ENCODE measurements around the gene HNRNPUL1. TPM values are rescaled to one million over a fixed set of nuclear protein-coding genes. Genes with fewer than 3 reads are reported as not detected.

Gene HNRNPUL1
- total RNA-seq, 4 donors from 2014 or later, result 130 to 196 (median 152) TPM

DNA sequence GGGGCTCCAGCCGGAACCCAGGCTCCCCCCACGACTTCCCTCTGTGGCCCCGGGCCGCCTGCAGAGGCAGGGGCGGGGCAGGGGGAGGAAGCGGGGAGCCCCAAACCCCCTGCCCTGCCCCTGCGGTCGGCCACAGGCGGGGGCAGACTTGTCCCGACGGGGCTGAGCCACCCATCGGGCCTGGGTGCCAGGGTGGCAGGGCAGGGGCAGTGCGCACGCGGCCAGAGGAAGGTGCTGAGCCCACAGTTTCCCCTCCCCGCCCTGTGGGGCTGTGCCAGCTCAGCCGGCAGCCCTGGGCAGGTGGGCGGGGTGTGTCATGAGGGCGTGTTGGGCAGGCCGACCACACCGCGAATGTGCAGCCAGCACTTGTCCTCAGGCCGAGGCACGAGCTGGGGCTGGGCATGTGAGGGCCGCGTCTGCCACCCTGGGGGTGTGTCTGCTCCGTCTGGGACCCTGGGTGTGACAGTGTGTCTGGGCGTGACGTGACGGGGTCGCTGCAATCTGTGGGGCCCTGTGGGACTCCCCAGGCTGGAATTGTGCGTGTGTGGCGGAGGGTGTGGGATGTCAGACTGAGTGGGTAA lies 63.5 kb downstream of the HNRNPUL1 start:
- 24% methylated on average over 11 to 13 of the region's 33 CpGs for WGBS, 2 donors
- DNase-seq (ENCODE audit: low spot score in 2 of 2), result peak; percentile 79 to 96
- no peak overlapping the region for H3K4me3 ChIP-seq (ENCODE audit: low read depth, poor library complexity, severe bottlenecking)
- intact Hi-C loops (cut with DNase I; ENCODE audit: low total_unique reads), result no loop called here
- no peak for TF ChIP-seq POLR2A (IDR thresholded peaks at IDR 0.05)
- TF ChIP-seq, protein P1, sequence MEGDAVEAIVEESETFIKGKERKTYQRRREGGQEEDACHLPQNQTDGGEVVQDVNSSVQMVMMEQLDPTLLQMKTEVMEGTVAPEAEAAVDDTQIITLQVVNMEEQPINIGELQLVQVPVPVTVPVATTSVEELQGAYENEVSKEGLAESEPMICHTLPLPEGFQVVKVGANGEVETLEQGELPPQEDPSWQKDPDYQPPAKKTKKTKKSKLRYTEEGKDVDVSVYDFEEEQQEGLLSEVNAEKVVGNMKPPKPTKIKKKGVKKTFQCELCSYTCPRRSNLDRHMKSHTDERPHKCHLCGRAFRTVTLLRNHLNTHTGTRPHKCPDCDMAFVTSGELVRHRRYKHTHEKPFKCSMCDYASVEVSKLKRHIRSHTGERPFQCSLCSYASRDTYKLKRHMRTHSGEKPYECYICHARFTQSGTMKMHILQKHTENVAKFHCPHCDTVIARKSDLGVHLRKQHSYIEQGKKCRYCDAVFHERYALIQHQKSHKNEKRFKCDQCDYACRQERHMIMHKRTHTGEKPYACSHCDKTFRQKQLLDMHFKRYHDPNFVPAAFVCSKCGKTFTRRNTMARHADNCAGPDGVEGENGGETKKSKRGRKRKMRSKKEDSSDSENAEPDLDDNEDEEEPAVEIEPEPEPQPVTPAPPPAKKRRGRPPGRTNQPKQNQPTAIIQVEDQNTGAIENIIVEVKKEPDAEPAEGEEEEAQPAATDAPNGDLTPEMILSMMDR (IDR thresholded peaks at IDR 0.05), result no peak

DNA sequence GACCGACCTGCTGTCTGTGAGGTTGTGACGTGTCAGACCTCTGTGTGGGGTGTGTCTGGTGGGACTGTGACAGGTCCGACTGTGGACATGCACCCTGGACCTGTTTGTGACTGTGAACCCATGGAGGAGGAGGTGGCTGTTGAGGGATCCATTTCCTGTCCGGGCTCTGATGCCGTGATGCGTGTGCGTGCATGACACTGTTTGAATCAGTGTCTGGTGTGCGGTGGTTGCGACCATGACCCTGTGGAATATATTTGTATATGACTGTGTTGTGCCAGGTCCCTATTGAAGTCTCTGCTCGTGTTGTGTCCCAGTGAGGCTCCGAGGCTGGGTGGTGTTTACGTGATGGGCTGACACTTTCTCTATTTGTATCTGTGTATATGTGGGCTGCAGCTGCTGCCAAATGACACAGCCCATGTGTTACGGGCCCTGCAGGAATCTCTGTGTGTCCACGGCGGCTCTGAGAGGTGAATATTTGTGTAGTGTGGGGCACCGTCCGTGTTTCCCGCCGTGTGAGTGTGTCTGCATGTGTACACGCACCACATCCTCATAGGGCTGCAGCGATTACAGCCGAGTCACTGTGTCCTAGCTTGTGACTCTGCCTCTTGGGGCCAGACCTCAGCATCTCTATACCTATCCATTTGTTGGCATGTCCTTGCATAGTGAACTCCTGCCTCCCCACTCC lies 64.1 kb downstream of the HNRNPUL1 start:
- 30 to 32% methylated on average over 13 to 22 of the region's 22 CpGs for WGBS, 2 donors

DNA sequence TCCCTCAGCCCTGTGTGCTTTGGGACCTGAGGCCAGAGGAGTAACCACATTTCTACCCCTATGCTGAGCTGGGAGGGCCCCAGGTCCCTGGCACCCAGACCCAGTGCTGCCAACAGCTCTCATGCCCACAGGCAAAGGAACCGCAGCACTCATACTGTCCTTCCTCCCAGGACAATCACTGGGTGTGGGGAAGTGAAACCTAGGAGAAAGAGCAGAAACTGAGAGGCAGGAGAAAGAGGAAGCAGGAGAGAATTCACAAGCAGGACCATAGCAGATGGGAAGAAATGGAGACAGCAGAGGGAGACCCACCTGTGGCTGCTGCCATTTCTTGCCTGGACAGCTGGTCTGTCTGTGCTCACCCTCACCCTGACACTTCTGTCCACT lies 64.7 kb downstream of the HNRNPUL1 start:
- intact Hi-C loops (cut with DNase I; ENCODE audit: low total_unique reads), result no loop called here
- no peak for TF ChIP-seq POLR2A (IDR thresholded peaks at IDR 0.05)
- TF ChIP-seq, protein P1 (IDR thresholded peaks at IDR 0.05), result no peak
- H3K4me3 ChIP-seq (ENCODE audit: low read depth, poor library complexity, severe bottlenecking), result no peak overlapping the region
- WGBS, 2 donors, result 33 to 38% methylated on average over 1 of the region's 1 CpG
- no peak for DNase-seq (ENCODE audit: low spot score in 2 of 2)

More for the DNA sequence above, 64.1 kb downstream of the HNRNPUL1 start:
- no peak overlapping the region for H3K4me3 ChIP-seq (ENCODE audit: low read depth, poor library complexity, severe bottlenecking)
- intact Hi-C loops (cut with DNase I; ENCODE audit: low total_unique reads), result no loop called here
- TF ChIP-seq POLR2A (IDR thresholded peaks at IDR 0.05), result no peak
- TF ChIP-seq, protein P1 (IDR thresholded peaks at IDR 0.05), result no peak
- no peak for DNase-seq (ENCODE audit: low spot score in 2 of 2)

DNA sequence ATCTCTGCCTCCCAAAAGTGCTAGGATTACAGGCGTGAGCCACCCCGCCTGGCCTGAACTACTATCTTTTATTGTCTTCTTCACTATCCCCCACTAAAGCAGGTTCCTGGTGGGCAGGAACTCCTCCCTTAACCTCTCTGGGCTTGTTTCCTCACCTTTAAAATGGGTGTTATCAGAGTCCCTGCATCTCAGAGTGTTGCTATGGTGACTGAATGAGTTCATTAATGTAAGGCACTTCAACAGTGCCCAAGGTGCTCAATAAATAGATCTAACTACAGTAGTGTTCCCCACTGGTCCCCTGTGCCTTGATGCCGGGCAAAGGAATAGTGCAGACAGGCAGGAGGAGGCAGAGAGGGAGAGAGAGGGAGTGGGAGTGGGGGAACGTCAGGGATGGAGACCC lies 66.3 kb downstream of the HNRNPUL1 start:
- intact Hi-C loops (cut with DNase I; ENCODE audit: low total_unique reads), result no loop called here
- no peak for TF ChIP-seq POLR2A (IDR thresholded peaks at IDR 0.05)
- TF ChIP-seq, protein P1 (IDR thresholded peaks at IDR 0.05), result no peak
- WGBS, 2 donors, result 74 to 85% methylated on average over 4 of the region's 4 CpGs
- H3K4me3 ChIP-seq (ENCODE audit: low read depth, poor library complexity, severe bottlenecking), result no peak overlapping the region
- no peak for DNase-seq (ENCODE audit: low spot score in 2 of 2)

DNA sequence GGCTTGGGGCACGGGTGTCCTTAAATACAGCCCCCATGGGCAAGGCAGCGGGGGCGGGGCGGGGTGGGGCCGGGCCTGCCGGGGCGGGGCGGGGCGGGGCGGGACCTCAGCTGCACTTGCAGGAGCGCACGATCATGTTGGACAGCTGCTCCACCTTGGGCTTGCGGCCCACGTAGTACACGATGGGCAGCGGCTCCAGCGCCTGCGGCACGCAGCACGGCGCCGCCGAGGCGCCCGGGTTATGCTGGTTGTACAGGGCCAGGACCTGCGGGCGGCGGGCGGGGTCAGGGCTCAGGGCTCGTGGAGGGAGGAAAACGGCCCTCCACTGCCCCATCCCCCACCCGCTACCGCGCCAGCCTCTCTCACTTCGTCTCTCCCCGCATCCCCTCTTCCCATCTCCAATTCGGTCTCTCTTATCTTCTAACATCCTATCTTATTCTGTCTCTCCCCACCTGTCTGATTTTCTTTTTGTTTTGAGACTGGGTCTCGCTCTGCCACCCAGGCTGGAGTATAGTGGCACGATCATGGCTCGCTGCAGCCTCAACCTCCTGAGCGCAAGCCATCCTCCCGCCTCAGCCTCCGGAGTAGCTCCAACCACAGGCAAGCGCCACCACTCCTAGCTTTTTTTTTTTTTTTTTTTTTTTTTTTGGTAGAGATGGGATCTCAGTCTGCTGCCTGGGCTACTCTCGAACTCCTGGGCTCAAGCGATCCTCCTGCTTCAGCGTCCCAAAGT lies 66.9 kb downstream of the HNRNPUL1 start:
- no peak overlapping the region for H3K4me3 ChIP-seq (ENCODE audit: low read depth, poor library complexity, severe bottlenecking)
- 63 to 74% methylated on average over 41 to 47 of the region's 47 CpGs for WGBS, 2 donors
- no peak for DNase-seq (ENCODE audit: low spot score in 2 of 2)
- intact Hi-C loops (cut with DNase I; ENCODE audit: low total_unique reads), result no loop called here
- TF ChIP-seq POLR2A (IDR thresholded peaks at IDR 0.05), result no peak
- TF ChIP-seq, protein P1 (IDR thresholded peaks at IDR 0.05), result no peak
